Common myeloid progenitor, CD34-positive (primary cell): ENCODE results near the gene BTBD9.

Experiments used
- CTCF ChIA-PET: fragments of 350-600 bp; sonication (Branson Sonifier 250); formaldehyde crosslinking; loops from one replicate; lab custom pipeline; 2021; ENCODE audit warnings: antibody characterized with exemption; lab: Charles Lee
- POLR2A ChIA-PET: fragments of 350-600 bp; sonication (Branson Sonifier 250); formaldehyde crosslinking; loops from one replicate; lab custom pipeline; 2021; ENCODE audit warnings: antibody characterized with exemption; lab: Charles Lee
- DNase-seq, 3 donors: peaks; one replicate each; pipeline versions ENCODE4 v3.0.0 to v3.0.0-alpha.2; 2013
- H3K27ac ChIP-seq, 2 experiments: 1 replicate in 1 of 2; 2 replicates in 1 of 2; pipeline ENCODE4 v1.7.0; 2013; ENCODE audit warnings: inconsistent platforms in 2 of 2, low read length in 2 of 2, mild to moderate bottlenecking in 2 of 2, low read depth in 1 of 2, moderate library complexity in 1 of 2; ENCODE audit not compliant: severe bottlenecking in 2 of 2, insufficient read depth in 1 of 2, poor library complexity in 1 of 2
- H3K27me3 ChIP-seq, 5 experiments: replicated peaks in 2 of 5; 1 replicate in 3 of 5; 2 replicates in 2 of 5; pipeline versions ENCODE4 v1.6.1 to v1.7.0; 2013; ENCODE audit warnings: low read length in 4 of 5, mild to moderate bottlenecking in 2 of 5, moderate library complexity in 2 of 5, inconsistent platforms in 1 of 5; ENCODE audit not compliant: insufficient read depth in 5 of 5, control insufficient read depth in 4 of 5
- H3K36me3 ChIP-seq, 4 experiments: 1 replicate in 2 of 4; 2 replicates in 2 of 4; pipeline versions ENCODE4 v1.6.1 to v1.7.0; 2013; ENCODE audit warnings: low read length in 3 of 4, control low read depth in 1 of 4, mild to moderate bottlenecking in 1 of 4; ENCODE audit not compliant: control insufficient read depth in 4 of 4, insufficient read depth in 4 of 4
- H3K4me1 ChIP-seq, 4 experiments: 1 replicate in 3 of 4; 2 replicates in 1 of 4; pipeline versions ENCODE4 v1.6.1 to v1.7.1; 2013; ENCODE audit warnings: low read length in 3 of 4, mild to moderate bottlenecking in 3 of 4, control low read depth in 1 of 4, inconsistent platforms in 1 of 4, moderate library complexity in 1 of 4; ENCODE audit not compliant: control insufficient read depth in 4 of 4, insufficient read depth in 4 of 4; ENCODE audit errors: control extremely low read depth in 1 of 4
- H3K4me3 ChIP-seq, 7 experiments: 1 replicate in 4 of 7; 2 replicates in 3 of 7; pipeline versions ENCODE4 v1.5.1 to v1.7.0; 2013; ENCODE audit warnings: mild to moderate bottlenecking in 7 of 7, low read length in 6 of 7, moderate library complexity in 6 of 7, inconsistent platforms in 2 of 7, low read depth in 2 of 7, control low read depth in 1 of 7; ENCODE audit not compliant: insufficient read depth in 4 of 7, control insufficient read depth in 1 of 7; ENCODE audit errors: extremely low read depth in 1 of 7
- H3K9me3 ChIP-seq, 5 experiments: 1 replicate in 4 of 5; 2 replicates in 1 of 5; pipeline versions ENCODE4 v1.6.1 to v1.7.1; 2013; ENCODE audit warnings: low read length in 4 of 5, mild to moderate bottlenecking in 2 of 5, inconsistent platforms in 1 of 5, low read depth in 1 of 5, moderate library complexity in 1 of 5; ENCODE audit not compliant: control insufficient read depth in 4 of 5, insufficient read depth in 2 of 5; ENCODE audit errors: control extremely low read depth in 1 of 5
- WGBS: methylation state at CpG from one replicate; pipeline ENCODE4 v1.1.5; 2013; ENCODE audit not compliant: insufficient coverage; 5-methylcytosine and 5-hydroxymethylcytosine counted together

The BTBD9 gene

GRCh38 chr6:38508286-38508685 is 131.4 kb downstream of the BTBD9 start:
- no peak overlapping the region for H3K27ac ChIP-seq
- DNase-seq: no peak
- no peaks in the 10 kb centered on the region for H3K27me3 ChIP-seq
- H3K36me3 ChIP-seq: no peaks in the 10 kb centered on the region
- peaks cover 0 to 3% (median 0%) of the 10 kb centered on the region in 4 experiments for H3K4me1 ChIP-seq
- H3K9me3 ChIP-seq: no peaks in the 10 kb centered on the region
- POLR2A ChIA-PET: no interaction called here
- H3K4me3 ChIP-seq: no peak overlapping the region
- CTCF ChIA-PET: interaction anchor here (0.5 to 2.4 kb wide), 2 partner anchors 14 to 103 kb away, joined by 3 to 11 read pairs; no protein-coding TSS in a partner anchor
- 100% methylated on average over 2 of the region's 2 CpGs for WGBS

DNA sequence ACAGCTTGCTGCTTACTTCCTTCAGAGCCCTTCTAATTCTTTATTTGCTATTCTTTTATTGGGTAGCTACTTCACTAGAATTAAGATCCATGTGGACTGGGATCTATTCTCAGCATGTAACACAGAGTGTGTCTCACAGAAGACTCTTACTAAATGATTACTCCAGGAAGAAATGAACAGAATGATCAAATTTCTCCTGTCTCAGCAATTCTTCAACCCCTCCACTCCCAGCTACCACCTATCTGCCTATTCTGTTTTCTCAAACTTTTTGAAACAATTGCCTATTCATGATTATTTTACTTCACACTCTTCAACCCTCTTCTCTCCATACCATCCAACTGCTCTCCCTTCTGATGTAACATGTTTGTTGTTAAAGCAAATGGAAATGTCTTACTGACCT is 132.6 kb downstream of the BTBD9 start:
- Histone ChIP-seq H3K27ac (no peak overlapping the region), H3K4me3 (no peak overlapping the region), H3K4me1 (peaks cover 0 to 3% (median 0%) of the 10 kb centered on the region in 4 experiments), H3K27me3 (no peaks in the 10 kb centered on the region), H3K36me3 (no peaks in the 10 kb centered on the region), H3K9me3 (no peaks in the 10 kb centered on the region)
- POLR2A ChIA-PET: no interaction called here
- CTCF ChIA-PET: no interaction called here
- DNase-seq: no peak

DNA sequence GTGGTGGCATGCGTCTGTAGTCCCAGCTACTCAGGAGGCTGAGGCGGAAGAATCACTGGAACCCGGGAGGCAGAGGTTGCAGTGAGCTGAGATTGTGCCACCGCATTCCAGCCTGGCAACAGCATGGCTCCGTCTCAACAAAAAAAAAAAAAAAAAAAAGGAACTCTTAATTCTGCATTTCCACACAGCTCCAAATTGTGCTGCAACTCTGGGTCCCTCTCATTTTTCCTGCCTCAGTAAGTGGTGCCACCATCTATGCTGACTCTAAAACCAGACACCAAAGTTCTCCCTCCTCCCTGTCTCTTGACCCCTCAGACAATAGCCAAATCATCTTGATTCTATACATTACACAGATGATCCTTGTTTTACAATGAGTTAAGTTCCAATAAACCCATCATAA is 133.9 kb downstream of the BTBD9 start:
- Histone ChIP-seq H3K9me3 (no peaks in the 10 kb centered on the region), H3K36me3 (no peaks in the 10 kb centered on the region), H3K4me3 (no peak overlapping the region), H3K27me3 (no peaks in the 10 kb centered on the region), H3K4me1 (peaks cover 0 to 3% (median 0%) of the 10 kb centered on the region in 4 experiments), H3K27ac (no peak overlapping the region)
- no peak for DNase-seq
- WGBS: 100% methylated on average over 3 of the region's 5 CpGs
- POLR2A ChIA-PET: no interaction called here
- CTCF ChIA-PET: interaction anchor here (1.1 kb wide), 1 partner anchor 12 kb away, joined by 4 read pairs; no protein-coding TSS in a partner anchor

DNA sequence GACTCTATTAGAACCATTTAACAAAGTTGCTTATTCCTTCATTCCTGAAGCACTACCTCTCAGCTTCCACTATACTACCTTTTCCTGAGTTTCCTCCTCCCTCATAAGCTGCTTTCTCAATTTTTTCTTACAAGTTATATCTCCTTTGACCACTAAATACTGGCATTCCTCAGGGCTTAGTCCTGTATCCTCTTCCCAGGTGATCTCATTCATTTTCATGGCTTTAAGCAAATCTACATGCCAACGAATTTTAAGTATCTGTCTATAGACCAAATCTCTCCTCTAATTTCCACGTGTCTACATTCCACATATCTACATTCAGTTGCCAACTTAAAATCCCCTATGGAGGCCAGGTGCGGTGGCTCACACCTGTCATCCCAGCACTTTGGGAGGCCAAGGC is 134.7 kb downstream of the BTBD9 start:
- no peak for DNase-seq
- Histone ChIP-seq H3K27me3 (no peaks in the 10 kb centered on the region), H3K9me3 (no peaks in the 10 kb centered on the region), H3K27ac (no peak overlapping the region), H3K4me3 (no peak overlapping the region), H3K36me3 (no peaks in the 10 kb centered on the region), H3K4me1 (peaks cover 0 to 3% (median 0%) of the 10 kb centered on the region in 4 experiments)
- CTCF ChIA-PET: interaction anchor here (1.1 kb wide), 1 partner anchor 11 kb away, joined by 4 read pairs; no protein-coding TSS in a partner anchor
- POLR2A ChIA-PET: no interaction called here
- WGBS: 95% methylated on average over 3 of the region's 3 CpGs

GRCh38 chr6:38503960-38504682 is 135.6 kb downstream of the BTBD9 start:
- no peak overlapping the region for H3K27ac ChIP-seq
- ChIA-PET POLR2A (no interaction called here), CTCF (interaction anchor here (1.3 to 2.4 kb wide), 2 partner anchors 8 to 10 kb away, joined by 3 to 7 read pairs; no protein-coding TSS in a partner anchor)
- no peak overlapping the region for H3K4me3 ChIP-seq
- WGBS: 96% methylated on average over 4 of the region's 6 CpGs
- peaks cover 0 to 3% (median 0%) of the 10 kb centered on the region in 4 experiments for H3K4me1 ChIP-seq
- no peaks in the 10 kb centered on the region for H3K27me3 ChIP-seq
- H3K9me3 ChIP-seq: no peaks in the 10 kb centered on the region
- DNase-seq: no peak
- no peaks in the 10 kb centered on the region for H3K36me3 ChIP-seq

GRCh38 chr6:38503032-38503773 is 136.5 kb downstream of the BTBD9 start:
- H3K9me3 ChIP-seq: no peaks in the 10 kb centered on the region
- 97% methylated on average over 2 of the region's 5 CpGs for WGBS
- ChIA-PET CTCF (interaction anchor here (1.3 to 2.4 kb wide), 3 partner anchors 9 to 16 kb away, joined by 3 to 7 read pairs (median 4); no protein-coding TSS in a partner anchor), POLR2A (interaction anchor here (0.8 kb wide), 1 partner anchor 11 kb away, joined by 3 read pairs; no protein-coding TSS in a partner anchor)
- H3K36me3 ChIP-seq: no peaks in the 10 kb centered on the region
- H3K27me3 ChIP-seq: no peaks in the 10 kb centered on the region
- H3K4me3 ChIP-seq: no peak overlapping the region
- H3K4me1 ChIP-seq: no peaks in the 10 kb centered on the region
- no peak for DNase-seq
- H3K27ac ChIP-seq: no peak overlapping the region

- 100% methylated on average over 3 of the region's 4 CpGs for WGBS
- no peak for DNase-seq
- Histone ChIP-seq H3K27me3 (no peaks in the 10 kb centered on the region), H3K9me3 (no peaks in the 10 kb centered on the region), H3K4me3 (no peak overlapping the region), H3K36me3 (no peaks in the 10 kb centered on the region), H3K27ac (no peak overlapping the region), H3K4me1 (no peaks in the 10 kb centered on the region)
- ChIA-PET CTCF (interaction anchor here (1.0 to 2.4 kb wide), 3 partner anchors 8 to 16 kb away, joined by 4 to 7 read pairs (median 4); no protein-coding TSS in a partner anchor), POLR2A (no interaction called here)
These were observed 137.3 kb downstream of the BTBD9 start for GRCh38 chr6:38502423-38502822.
